A549 (cell line): ENCODE measurements around the gene GPR108.

Experiments used
- BHLHE40 ChIP-seq: IDR thresholded peaks from 2 replicates; pipeline ENCODE4 v1.6.1; 2012; ENCODE audit warnings: low read depth, low read length, inconsistent platforms
- CEBPB ChIP-seq, 2 experiments: fragments of >200 bp in 1 of 2; sonication (Bioruptor Twin) in 1 of 2; formaldehyde crosslinking in 1 of 2; IDR thresholded peaks; 2 replicates each; pipeline ENCODE4 v1.6.1; 2012 to 2016
- EP300 ChIP-seq, 2 experiments: fragments of >200 bp; sonication (Bioruptor Twin); formaldehyde crosslinking; IDR thresholded peaks; 2 replicates in 1 of 2; 3 replicates in 1 of 2; pipeline ENCODE4 v1.6.1; 2016 to 2017
- HDAC2 ChIP-seq: fragments of 200-600 bp; sonication (generic); IDR thresholded peaks from 2 replicates; pipeline ENCODE4 v1.6.1; 2016
- KDM1A ChIP-seq: fragments of 200-600 bp; sonication (generic); IDR thresholded peaks from 2 replicates; pipeline ENCODE4 v1.6.1; 2016; ENCODE audit warnings: low read depth, mild to moderate bottlenecking
- POLR2A ChIP-seq: IDR thresholded peaks from 2 replicates; pipeline ENCODE4 v1.6.1; 2012; ENCODE audit warnings: mild to moderate bottlenecking, low read length
- RFX5 ChIP-seq: fragments of 450-650 bp; IDR thresholded peaks from 2 replicates; pipeline ENCODE4 v1.7.1; 2014; ENCODE audit warnings: antibody characterized with exemption, mild to moderate bottlenecking, moderate library complexity
- TF ChIP-seq, protein P1 (sequence below): fragments of >200 bp; sonication (Bioruptor Twin); formaldehyde crosslinking; IDR thresholded peaks from 3 replicates; pipeline ENCODE4 v1.5.1; 2016
- TF ChIP-seq, protein P2 (sequence below): fragments of 200-600 bp; sonication (generic); IDR thresholded peaks from 2 replicates; pipeline ENCODE4 v1.6.1; 2016; ENCODE audit warnings: antibody characterized with exemption, mild to moderate bottlenecking, moderate library complexity
- TF ChIP-seq, protein P3 (sequence below): fragments of 250-450 bp; sonication (Bioruptor Pico); IDR thresholded peaks from 2 replicates; pipeline ENCODE4 v1.5.0; 2021; ENCODE audit warnings: mild to moderate bottlenecking, moderate library complexity, borderline replicate concordance
- TF ChIP-seq, protein P4 (sequence below): fragments of >200 bp; sonication (Bioruptor Twin); formaldehyde crosslinking; IDR thresholded peaks from 3 replicates; pipeline ENCODE4 v1.6.1; 2016

DNA sequence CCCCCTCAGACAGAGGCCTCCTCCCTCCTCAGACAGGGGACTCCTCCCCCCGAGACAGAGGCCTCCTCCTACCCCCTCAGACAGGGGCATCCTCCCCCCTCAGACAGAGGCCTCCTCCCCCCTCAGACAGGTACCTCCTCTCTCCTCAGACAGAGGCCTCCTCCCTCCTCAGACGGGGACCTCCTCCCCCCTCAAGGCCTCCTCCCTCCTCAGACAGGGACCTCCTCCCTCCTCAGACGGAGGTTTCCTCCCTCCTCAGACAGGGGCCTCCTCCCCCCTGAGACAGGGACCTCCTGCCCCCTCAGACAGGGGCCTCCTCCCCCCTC, 30.8 kb downstream of the GPR108 start:
- TF ChIP-seq CEBPB (IDR thresholded peaks at IDR 0.05): no peak
- TF ChIP-seq, protein P1, sequence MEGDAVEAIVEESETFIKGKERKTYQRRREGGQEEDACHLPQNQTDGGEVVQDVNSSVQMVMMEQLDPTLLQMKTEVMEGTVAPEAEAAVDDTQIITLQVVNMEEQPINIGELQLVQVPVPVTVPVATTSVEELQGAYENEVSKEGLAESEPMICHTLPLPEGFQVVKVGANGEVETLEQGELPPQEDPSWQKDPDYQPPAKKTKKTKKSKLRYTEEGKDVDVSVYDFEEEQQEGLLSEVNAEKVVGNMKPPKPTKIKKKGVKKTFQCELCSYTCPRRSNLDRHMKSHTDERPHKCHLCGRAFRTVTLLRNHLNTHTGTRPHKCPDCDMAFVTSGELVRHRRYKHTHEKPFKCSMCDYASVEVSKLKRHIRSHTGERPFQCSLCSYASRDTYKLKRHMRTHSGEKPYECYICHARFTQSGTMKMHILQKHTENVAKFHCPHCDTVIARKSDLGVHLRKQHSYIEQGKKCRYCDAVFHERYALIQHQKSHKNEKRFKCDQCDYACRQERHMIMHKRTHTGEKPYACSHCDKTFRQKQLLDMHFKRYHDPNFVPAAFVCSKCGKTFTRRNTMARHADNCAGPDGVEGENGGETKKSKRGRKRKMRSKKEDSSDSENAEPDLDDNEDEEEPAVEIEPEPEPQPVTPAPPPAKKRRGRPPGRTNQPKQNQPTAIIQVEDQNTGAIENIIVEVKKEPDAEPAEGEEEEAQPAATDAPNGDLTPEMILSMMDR: no peak
- no peak for TF ChIP-seq POLR2A
- TF ChIP-seq, protein P2, sequence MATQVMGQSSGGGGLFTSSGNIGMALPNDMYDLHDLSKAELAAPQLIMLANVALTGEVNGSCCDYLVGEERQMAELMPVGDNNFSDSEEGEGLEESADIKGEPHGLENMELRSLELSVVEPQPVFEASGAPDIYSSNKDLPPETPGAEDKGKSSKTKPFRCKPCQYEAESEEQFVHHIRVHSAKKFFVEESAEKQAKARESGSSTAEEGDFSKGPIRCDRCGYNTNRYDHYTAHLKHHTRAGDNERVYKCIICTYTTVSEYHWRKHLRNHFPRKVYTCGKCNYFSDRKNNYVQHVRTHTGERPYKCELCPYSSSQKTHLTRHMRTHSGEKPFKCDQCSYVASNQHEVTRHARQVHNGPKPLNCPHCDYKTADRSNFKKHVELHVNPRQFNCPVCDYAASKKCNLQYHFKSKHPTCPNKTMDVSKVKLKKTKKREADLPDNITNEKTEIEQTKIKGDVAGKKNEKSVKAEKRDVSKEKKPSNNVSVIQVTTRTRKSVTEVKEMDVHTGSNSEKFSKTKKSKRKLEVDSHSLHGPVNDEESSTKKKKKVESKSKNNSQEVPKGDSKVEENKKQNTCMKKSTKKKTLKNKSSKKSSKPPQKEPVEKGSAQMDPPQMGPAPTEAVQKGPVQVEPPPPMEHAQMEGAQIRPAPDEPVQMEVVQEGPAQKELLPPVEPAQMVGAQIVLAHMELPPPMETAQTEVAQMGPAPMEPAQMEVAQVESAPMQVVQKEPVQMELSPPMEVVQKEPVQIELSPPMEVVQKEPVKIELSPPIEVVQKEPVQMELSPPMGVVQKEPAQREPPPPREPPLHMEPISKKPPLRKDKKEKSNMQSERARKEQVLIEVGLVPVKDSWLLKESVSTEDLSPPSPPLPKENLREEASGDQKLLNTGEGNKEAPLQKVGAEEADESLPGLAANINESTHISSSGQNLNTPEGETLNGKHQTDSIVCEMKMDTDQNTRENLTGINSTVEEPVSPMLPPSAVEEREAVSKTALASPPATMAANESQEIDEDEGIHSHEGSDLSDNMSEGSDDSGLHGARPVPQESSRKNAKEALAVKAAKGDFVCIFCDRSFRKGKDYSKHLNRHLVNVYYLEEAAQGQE: no peak
- TF ChIP-seq RFX5: no peak
- TF ChIP-seq, protein P3, sequence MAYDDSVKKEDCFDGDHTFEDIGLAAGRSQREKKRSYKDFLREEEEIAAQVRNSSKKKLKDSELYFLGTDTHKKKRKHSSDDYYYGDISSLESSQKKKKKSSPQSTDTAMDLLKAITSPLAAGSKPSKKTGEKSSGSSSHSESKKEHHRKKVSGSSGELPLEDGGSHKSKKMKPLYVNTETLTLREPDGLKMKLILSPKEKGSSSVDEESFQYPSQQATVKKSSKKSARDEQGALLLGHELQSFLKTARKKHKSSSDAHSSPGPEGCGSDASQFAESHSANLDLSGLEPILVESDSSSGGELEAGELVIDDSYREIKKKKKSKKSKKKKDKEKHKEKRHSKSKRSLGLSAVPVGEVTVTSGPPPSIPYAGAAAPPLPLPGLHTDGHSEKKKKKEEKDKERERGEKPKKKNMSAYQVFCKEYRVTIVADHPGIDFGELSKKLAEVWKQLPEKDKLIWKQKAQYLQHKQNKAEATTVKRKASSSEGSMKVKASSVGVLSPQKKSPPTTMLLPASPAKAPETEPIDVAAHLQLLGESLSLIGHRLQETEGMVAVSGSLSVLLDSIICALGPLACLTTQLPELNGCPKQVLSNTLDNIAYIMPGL: no peak
- no peak for TF ChIP-seq EP300 (IDR thresholded peaks at IDR 0.05)
- TF ChIP-seq BHLHE40: no peak
- TF ChIP-seq KDM1A: no peak
- TF ChIP-seq, protein P4, sequence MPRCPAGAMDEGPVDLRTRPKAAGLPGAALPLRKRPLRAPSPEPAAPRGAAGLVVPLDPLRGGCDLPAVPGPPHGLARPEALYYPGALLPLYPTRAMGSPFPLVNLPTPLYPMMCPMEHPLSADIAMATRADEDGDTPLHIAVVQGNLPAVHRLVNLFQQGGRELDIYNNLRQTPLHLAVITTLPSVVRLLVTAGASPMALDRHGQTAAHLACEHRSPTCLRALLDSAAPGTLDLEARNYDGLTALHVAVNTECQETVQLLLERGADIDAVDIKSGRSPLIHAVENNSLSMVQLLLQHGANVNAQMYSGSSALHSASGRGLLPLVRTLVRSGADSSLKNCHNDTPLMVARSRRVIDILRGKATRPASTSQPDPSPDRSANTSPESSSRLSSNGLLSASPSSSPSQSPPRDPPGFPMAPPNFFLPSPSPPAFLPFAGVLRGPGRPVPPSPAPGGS: no peak
- TF ChIP-seq HDAC2: no peak
